Esophagus muscularis mucosa (tissue), 4 donors: ENCODE measurements around the gene RDX. TPM values are rescaled to one million over a fixed set of nuclear protein-coding genes. Genes with fewer than 3 reads are reported as not detected.
"Not testable (repeated sequence)": the region's sequence is repeated elsewhere in the genome, so short reads cannot be mapped to it uniquely, and the experiment has no call there.

Experiments
- DNase-seq: peaks from one replicate; pipeline ENCODE4 v3.0.0-alpha.2; 2017; ENCODE audit errors: extremely low spot score
- H3K27ac ChIP-seq, 4 donors: fragments of 200-600 bp; sonication (generic); replicated peaks in 1 of 4; 1 replicate in 3 of 4; 2 replicates in 1 of 4; pipeline ENCODE4 v1.5.1; 2016 to 2019; ENCODE audit warnings: mild to moderate bottlenecking in 1 of 4
- H3K27me3 ChIP-seq, 4 donors: fragments of 200-600 bp; sonication (generic); one replicate each; pipeline versions ENCODE4 v1.5.1 to v1.6.0; 2016 to 2019
- H3K36me3 ChIP-seq, 4 donors: fragments of 200-600 bp; sonication (generic); one replicate each; pipeline ENCODE4 v1.5.1; 2016 to 2019
- H3K4me1 ChIP-seq, 4 donors: fragments of 200-600 bp; sonication (generic); one replicate each; pipeline ENCODE4 v1.5.1; 2016 to 2019
- H3K4me3 ChIP-seq, 4 donors: fragments of 200-600 bp; sonication (generic); 1 replicate in 2 of 4; 2 replicates in 2 of 4; pipeline ENCODE4 v1.5.1; 2016 to 2019; ENCODE audit warnings: mild to moderate bottlenecking in 4 of 4, moderate library complexity in 1 of 4
- H3K9me3 ChIP-seq, 4 donors: fragments of 200-600 bp; sonication (generic); 1 replicate in 3 of 4; 2 replicates in 1 of 4; pipeline ENCODE4 v1.5.1; 2016 to 2019
- EP300 ChIP-seq: sonication (generic); formaldehyde crosslinking; IDR thresholded peaks from one replicate; pipeline ENCODE4 v1.6.1; 2017; ENCODE audit warnings: antibody characterized with exemption
- POLR2A ChIP-seq: fragments of 450-650 bp; IDR thresholded peaks from one replicate; pipeline ENCODE4 v1.6.1; 2017; ENCODE audit warnings: antibody characterized with exemption, moderate library complexity, mild to moderate bottlenecking, low read depth
- POLR2AphosphoS5 ChIP-seq, 2 donors: sonication (generic); formaldehyde crosslinking; IDR thresholded peaks; one replicate each; pipeline ENCODE4 v1.6.1; 2017; ENCODE audit warnings: antibody characterized with exemption in 2 of 2
- WGBS: methylation state at CpG from one replicate; pipeline ENCODE4 v1.1.5; 2018; 5-methylcytosine and 5-hydroxymethylcytosine counted together
- intact Hi-C: fragments of 100-400 bp; cut with DNase I; formaldehyde crosslinking; loops from one replicate; pipeline ENCODE4 v1.15.1; 2023
- total RNA-seq, 4 donors: library from RNA; depleted of rRNA; stranded (reverse); fragments of >200 nt; gene quantifications; one replicate each; pipeline versions ENCODE4 v1.1.0 to v1.2.1, GENCODE V29; 2016
- TF ChIP-seq, protein P1 (sequence below), 3 experiments: fragments of 200-600 bp in 2 of 3; fragments of 450-650 bp in 1 of 3; sonication (generic) in 2 of 3; IDR thresholded peaks; one replicate each; pipeline ENCODE4 v1.5.1; 2017 to 2019; ENCODE audit warnings: antibody characterized with exemption in 3 of 3, mild to moderate bottlenecking in 2 of 3, moderate library complexity in 1 of 3

The RDX gene
- total RNA-seq, 4 donors from 2014 or later: 86.6 to 105 (median 90.4) TPM

- 94% methylated on average over 1 of the region's 1 CpG for WGBS
- no peaks in the 10 kb centered on the region for H3K9me3 ChIP-seq
- no peak overlapping the region for H3K4me3 ChIP-seq
- no peak overlapping the region for H3K27ac ChIP-seq
- TF ChIP-seq EP300: no peak
- no peak for TF ChIP-seq POLR2A
- no peak for TF ChIP-seq POLR2AphosphoS5 (IDR thresholded peaks at IDR 0.05)
- TF ChIP-seq, protein P1, sequence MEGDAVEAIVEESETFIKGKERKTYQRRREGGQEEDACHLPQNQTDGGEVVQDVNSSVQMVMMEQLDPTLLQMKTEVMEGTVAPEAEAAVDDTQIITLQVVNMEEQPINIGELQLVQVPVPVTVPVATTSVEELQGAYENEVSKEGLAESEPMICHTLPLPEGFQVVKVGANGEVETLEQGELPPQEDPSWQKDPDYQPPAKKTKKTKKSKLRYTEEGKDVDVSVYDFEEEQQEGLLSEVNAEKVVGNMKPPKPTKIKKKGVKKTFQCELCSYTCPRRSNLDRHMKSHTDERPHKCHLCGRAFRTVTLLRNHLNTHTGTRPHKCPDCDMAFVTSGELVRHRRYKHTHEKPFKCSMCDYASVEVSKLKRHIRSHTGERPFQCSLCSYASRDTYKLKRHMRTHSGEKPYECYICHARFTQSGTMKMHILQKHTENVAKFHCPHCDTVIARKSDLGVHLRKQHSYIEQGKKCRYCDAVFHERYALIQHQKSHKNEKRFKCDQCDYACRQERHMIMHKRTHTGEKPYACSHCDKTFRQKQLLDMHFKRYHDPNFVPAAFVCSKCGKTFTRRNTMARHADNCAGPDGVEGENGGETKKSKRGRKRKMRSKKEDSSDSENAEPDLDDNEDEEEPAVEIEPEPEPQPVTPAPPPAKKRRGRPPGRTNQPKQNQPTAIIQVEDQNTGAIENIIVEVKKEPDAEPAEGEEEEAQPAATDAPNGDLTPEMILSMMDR (IDR thresholded peaks at IDR 0.05): no peak
- peaks cover 27 to 64% (median 63%) of the 10 kb centered on the region in 4 donors for H3K4me1 ChIP-seq
- H3K36me3 ChIP-seq: no peaks in the 10 kb centered on the region
- intact Hi-C loops: no loop called here
- no peak for DNase-seq
- no peaks in the 10 kb centered on the region for H3K27me3 ChIP-seq
Observed at GRCh38 chr11:110287537-110287936, 8.9 kb downstream of the RDX start.

DNA sequence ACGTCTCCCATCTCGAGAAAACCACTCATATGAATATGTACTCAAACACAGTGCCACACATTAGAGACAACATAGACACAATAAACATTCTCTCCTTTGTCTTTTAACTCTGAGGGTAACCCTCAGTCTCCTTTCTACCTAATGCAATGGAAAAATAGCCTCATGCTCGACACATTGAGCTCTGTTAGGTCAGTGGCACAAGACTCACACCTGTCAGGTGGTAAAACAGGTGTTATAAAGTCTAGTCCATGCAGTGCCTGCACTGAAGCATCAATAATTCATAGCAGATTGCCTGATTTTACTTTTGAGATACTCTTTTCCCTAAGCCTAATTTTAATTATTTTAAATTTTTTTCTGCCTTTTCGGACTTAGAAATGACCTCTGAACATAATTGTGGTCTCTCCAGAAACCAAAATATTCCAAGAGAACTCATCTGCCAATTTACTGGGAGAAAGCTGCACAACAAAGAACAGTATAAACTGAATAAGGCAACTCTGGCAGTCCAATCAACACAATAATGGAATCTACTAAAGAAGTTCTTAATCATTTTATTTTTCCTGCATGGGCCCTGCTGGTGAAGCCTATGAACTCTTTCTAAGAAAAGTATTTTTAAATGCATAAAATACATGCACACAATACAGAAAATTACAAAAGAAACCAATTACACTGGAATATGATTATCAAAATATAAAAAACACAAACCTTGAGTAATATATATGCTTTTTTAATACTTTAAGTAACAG, 9.9 kb downstream of the RDX start:
- Histone ChIP-seq H3K9me3 (no peaks in the 10 kb centered on the region), H3K36me3 (no peaks in the 10 kb centered on the region), H3K27ac (no peak overlapping the region), H3K27me3 (no peaks in the 10 kb centered on the region), H3K4me3 (no peak overlapping the region), H3K4me1 (peaks cover 17 to 61% (median 54%) of the 10 kb centered on the region in 4 donors)
- intact Hi-C loops: no loop called here
- TF ChIP-seq, protein P1 (IDR thresholded peaks at IDR 0.05): no peak
- TF ChIP-seq POLR2AphosphoS5 (IDR thresholded peaks at IDR 0.05): no peak
- TF ChIP-seq POLR2A: no peak
- TF ChIP-seq EP300: no peak
- DNase-seq: no peak
- WGBS: 62% methylated on average over 4 of the region's 4 CpGs

DNA sequence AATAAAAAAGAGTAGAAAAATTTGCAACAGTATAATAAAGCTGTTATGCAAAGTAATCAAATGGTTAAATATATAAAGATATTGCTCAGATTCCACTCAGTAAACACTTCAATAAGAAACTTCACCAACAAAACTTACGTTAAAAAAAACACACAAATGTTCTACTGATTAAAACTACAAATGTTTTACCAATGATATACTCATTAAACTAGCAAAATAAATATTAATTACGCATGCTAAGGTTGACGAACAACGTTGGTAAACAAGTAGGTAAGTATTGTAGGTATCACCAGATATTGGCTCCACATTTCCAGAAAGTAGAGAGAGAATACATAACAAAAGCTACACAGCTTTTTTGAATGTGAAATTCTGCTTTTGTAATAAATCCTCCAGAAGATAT, 12.6 kb downstream of the RDX start:
- H3K4me1 ChIP-seq: peaks cover 20 to 56% (median 48%) of the 10 kb centered on the region in 4 donors
- no peak overlapping the region for H3K27ac ChIP-seq
- no peaks in the 10 kb centered on the region for H3K9me3 ChIP-seq
- H3K4me3 ChIP-seq: no peak overlapping the region
- no peaks in the 10 kb centered on the region for H3K27me3 ChIP-seq
- WGBS: 89% methylated on average over 4 of the region's 4 CpGs
- intact Hi-C loops: no loop called here
- TF ChIP-seq, protein P1 (IDR thresholded peaks at IDR 0.05): no peak
- no peak for TF ChIP-seq POLR2A
- TF ChIP-seq EP300: no peak
- no peak for TF ChIP-seq POLR2AphosphoS5 (IDR thresholded peaks at IDR 0.05)
- no peak for DNase-seq
- peaks cover 0 to 5% (median 4%) of the 10 kb centered on the region in 4 donors for H3K36me3 ChIP-seq

GRCh38 chr11:110280595-110280994, 15.8 kb downstream of the RDX start:
- H3K4me3 ChIP-seq, intact Hi-C loops, H3K9me3 ChIP-seq, DNase-seq, H3K27ac ChIP-seq, H3K27me3 ChIP-seq: not testable (repeated sequence)
- 100% methylated on average over 4 of the region's 4 CpGs for WGBS
- Histone ChIP-seq H3K4me1 (peaks cover 3 to 24% (median 17%) of the 10 kb centered on the region in 4 donors), H3K36me3 (peaks cover 4 to 15% (median 6%) of the 10 kb centered on the region in 4 donors)

- Histone ChIP-seq H3K27ac (no peak overlapping the region), H3K36me3 (peaks cover 4 to 15% (median 6%) of the 10 kb centered on the region in 4 donors), H3K27me3 (no peaks in the 10 kb centered on the region), H3K4me3 (no peak overlapping the region), H3K9me3 (no peaks in the 10 kb centered on the region), H3K4me1 (peaks cover 3 to 21% (median 13%) of the 10 kb centered on the region in 4 donors)
- no peak for DNase-seq
- intact Hi-C loops: no loop called here
- no peak for TF ChIP-seq EP300
- no peak for TF ChIP-seq POLR2A
- no peak for TF ChIP-seq POLR2AphosphoS5 (IDR thresholded peaks at IDR 0.05)
- TF ChIP-seq, protein P1 (IDR thresholded peaks at IDR 0.05): no peak
Observed at GRCh38 chr11:110279881-110280280, 16.5 kb downstream of the RDX start.
